DOHH2 (cell line): ENCODE data around the gene DCTN2.
"Not testable (repeated sequence)": the region's sequence is repeated elsewhere in the genome, so short reads cannot be mapped to it uniquely, and the experiment has no call there.

Experiments
- H3F3A ChIP-seq: fragments of 200-600 bp; sonication (generic), shearing (Covaris generic); 2 replicates; pipeline ENCODE4 v1.6.0; 2016; ENCODE audit warnings: antibody characterized with exemption, mild to moderate bottlenecking; ENCODE audit not compliant: control insufficient read depth, insufficient read depth
- H3K27ac ChIP-seq: fragments of 200-600 bp; sonication (generic); 2 replicates; pipeline ENCODE4 v1.5.1; 2014; ENCODE audit warnings: low read depth, mild to moderate bottlenecking, low read length, moderate library complexity
- H3K27me3 ChIP-seq: fragments of 200-600 bp; sonication (generic); 2 replicates; pipeline ENCODE4 v1.6.1; 2014; ENCODE audit warnings: mild to moderate bottlenecking, low read length, mixed read lengths; ENCODE audit not compliant: control insufficient read depth
- H3K36me3 ChIP-seq: fragments of 200-600 bp; sonication (generic); 2 replicates; pipeline ENCODE4 v1.6.1; 2014; ENCODE audit warnings: mild to moderate bottlenecking, low read length, moderate library complexity, mixed read lengths; ENCODE audit not compliant: control insufficient read depth
- H3K4me1 ChIP-seq: fragments of 200-600 bp; sonication (generic); 2 replicates; pipeline ENCODE4 v1.6.1; 2014; ENCODE audit warnings: mild to moderate bottlenecking, low read length, mixed read lengths; ENCODE audit not compliant: control insufficient read depth
- H3K4me2 ChIP-seq: fragments of 200-600 bp; sonication (generic); 2 replicates; pipeline ENCODE4 v1.6.0; 2014; ENCODE audit warnings: mild to moderate bottlenecking, low read length, moderate library complexity
- H3K4me3 ChIP-seq: fragments of 200-600 bp; sonication (generic); 2 replicates; pipeline ENCODE4 v1.5.1; 2014; ENCODE audit warnings: mild to moderate bottlenecking, low read length, mixed read lengths
- H3K79me2 ChIP-seq: fragments of 200-600 bp; sonication (generic); 2 replicates; pipeline ENCODE4 v1.6.1; 2014; ENCODE audit warnings: mild to moderate bottlenecking, low read length, mixed read lengths; ENCODE audit not compliant: control insufficient read depth
- H3K9me2 ChIP-seq: fragments of 200-600 bp; sonication (generic); replicated peaks from 2 replicates; pipeline ENCODE4 v1.6.1; 2014; ENCODE audit warnings: mild to moderate bottlenecking, low read length, mixed read lengths; ENCODE audit not compliant: control insufficient read depth
- H3K9me3 ChIP-seq: fragments of 200-600 bp; sonication (generic); 2 replicates; pipeline ENCODE4 v1.6.1; 2014; ENCODE audit warnings: antibody characterized with exemption, low read length, mixed read lengths; ENCODE audit not compliant: control insufficient read depth, insufficient read depth
- H4K20me1 ChIP-seq: fragments of 200-600 bp; sonication (generic); 2 replicates; pipeline ENCODE4 v1.6.0; 2014; ENCODE audit warnings: low read depth, mild to moderate bottlenecking, antibody characterized with exemption, low read length, moderate library complexity; ENCODE audit not compliant: control insufficient read depth, insufficient read depth
- CTCF ChIP-seq: fragments of 200-600 bp; sonication (generic); IDR thresholded peaks from one replicate; pipeline ENCODE4 v1.5.1; 2014; ENCODE audit warnings: antibody characterized with exemption, mild to moderate bottlenecking, low read depth, low read length; ENCODE audit not compliant: poor library complexity, severe bottlenecking
- EZH2phosphoT487 ChIP-seq: fragments of 200-600 bp; sonication (generic); IDR thresholded peaks from 2 replicates; pipeline ENCODE4 v1.6.1; 2017; ENCODE audit warnings: borderline replicate concordance, mild to moderate bottlenecking, antibody characterized with exemption, low read length, moderate library complexity, mixed read lengths

The DCTN2 gene

GRCh38 chr12:57518176-57518919 lies 28.6 kb downstream of the DCTN2 start:
- H3K27me3 ChIP-seq: no peaks in the 10 kb centered on the region
- H3F3A ChIP-seq: peaks cover 41% of the 10 kb centered on the region
- TF ChIP-seq EZH2phosphoT487: no peak
- no peak for TF ChIP-seq CTCF
- H3K4me1 ChIP-seq: peaks cover 40% of the 10 kb centered on the region
- H3K79me2 ChIP-seq: peaks cover 40% of the 10 kb centered on the region
- H3K9me2 ChIP-seq: no peaks in the 10 kb centered on the region
- no peaks in the 10 kb centered on the region for H3K9me3 ChIP-seq
- peaks cover 8% of the 10 kb centered on the region for H4K20me1 ChIP-seq
- H3K4me2 ChIP-seq: peak overlapping the region; percentile 91
- peaks cover 69% of the 10 kb centered on the region for H3K36me3 ChIP-seq
- H3K27ac ChIP-seq: no peak overlapping the region
- H3K4me3 ChIP-seq: peak overlapping the region; percentile 95

GRCh38 chr12:57517718-57518117 lies 29.3 kb downstream of the DCTN2 start:
- not testable (repeated sequence) for H3K9me2 ChIP-seq, H3K27ac ChIP-seq, H4K20me1 ChIP-seq, H3K9me3 ChIP-seq, H3K4me3 ChIP-seq, H3K27me3 ChIP-seq
- Histone ChIP-seq H3K4me2 (peak overlapping the region; percentile 91; the same call in 1 of the 2 replicates), H3F3A (peaks cover 45% of the 10 kb centered on the region), H3K79me2 (peaks cover 36% of the 10 kb centered on the region), H3K36me3 (peaks cover 73% of the 10 kb centered on the region), H3K4me1 (peaks cover 40% of the 10 kb centered on the region)

GRCh38 chr12:57517187-57517586 lies 29.8 kb downstream of the DCTN2 start:
- TF ChIP-seq EZH2phosphoT487 (no peak), CTCF (no peak)

GRCh38 chr12:57516617-57517153 lies 30.3 kb downstream of the DCTN2 start:
- peaks cover 83% of the 10 kb centered on the region for H3K36me3 ChIP-seq
- TF ChIP-seq CTCF: no peak
- no peak for TF ChIP-seq EZH2phosphoT487
- peaks cover 36% of the 10 kb centered on the region for H3K79me2 ChIP-seq
- H3K4me3 ChIP-seq: no peak overlapping the region
- no peaks in the 10 kb centered on the region for H3K27me3 ChIP-seq
- no peak overlapping the region for H3K4me2 ChIP-seq
- H3K9me2 ChIP-seq: no peaks in the 10 kb centered on the region
- peaks cover 45% of the 10 kb centered on the region for H3F3A ChIP-seq
- H3K4me1 ChIP-seq: peaks cover 33% of the 10 kb centered on the region
- H3K27ac ChIP-seq: no peak overlapping the region
- H3K9me3 ChIP-seq: no peaks in the 10 kb centered on the region
- H4K20me1 ChIP-seq: peaks cover 8% of the 10 kb centered on the region

More at GRCh38 chr12:57517187-57517586, 29.8 kb downstream of the DCTN2 start:
- H3K4me3 ChIP-seq: no peak overlapping the region
- no peaks in the 10 kb centered on the region for H3K9me2 ChIP-seq
- no peak overlapping the region for H3K4me2 ChIP-seq
- H3K4me1 ChIP-seq: peaks cover 38% of the 10 kb centered on the region
- peaks cover 48% of the 10 kb centered on the region for H3F3A ChIP-seq
- H3K27me3 ChIP-seq: no peaks in the 10 kb centered on the region
- H3K79me2 ChIP-seq: peaks cover 36% of the 10 kb centered on the region
- H4K20me1 ChIP-seq: peaks cover 8% of the 10 kb centered on the region
- H3K9me3 ChIP-seq: no peaks in the 10 kb centered on the region
- no peak overlapping the region for H3K27ac ChIP-seq
- H3K36me3 ChIP-seq: peaks cover 78% of the 10 kb centered on the region
